ENCODE measurements around the gene ANTKMT.

ANTKMT gene

GRCh38 chr16:700684-701584 lies 20.0 kb upstream of the ANTKMT start:
- FAIRE-seq: no peak
- DNase-seq (ENCODE audit: insufficient read length, low spot score): no peak
- no peak for TF ChIP-seq POLR2A (IDR thresholded peaks at IDR 0.05; ENCODE audit: low read depth, low read length)

GRCh38 chr16:702341-702740 lies 18.6 kb upstream of the ANTKMT start:
- DNase-seq (ENCODE audit: insufficient read length, low spot score): no peak
- TF ChIP-seq POLR2A (IDR thresholded peaks at IDR 0.05; ENCODE audit: low read depth, low read length): no peak
- FAIRE-seq: no peak

GRCh38 chr16:703406-703805 lies 17.5 kb upstream of the ANTKMT start:
- no peak for TF ChIP-seq POLR2A (IDR thresholded peaks at IDR 0.05; ENCODE audit: low read depth, low read length)
- DNase-seq (ENCODE audit: insufficient read length, low spot score) (no peak), FAIRE-seq (no peak)

GRCh38 chr16:704047-704446 lies 16.9 kb upstream of the ANTKMT start:
- TF ChIP-seq POLR2A (IDR thresholded peaks at IDR 0.05; ENCODE audit: low read depth, low read length): no peak
- FAIRE-seq (no peak), DNase-seq (ENCODE audit: insufficient read length, low spot score) (no peak)

- DNase-seq (ENCODE audit: insufficient read length, low spot score) (no peak), FAIRE-seq (no peak)
- TF ChIP-seq POLR2A (IDR thresholded peaks at IDR 0.05; ENCODE audit: low read depth, low read length): no peak
Observed at GRCh38 chr16:704552-705380, 16.2 kb upstream of the ANTKMT start.

- peak; percentile 43; the same call in 1 of the 2 replicates for TF ChIP-seq POLR2A (IDR thresholded peaks at IDR 0.05; ENCODE audit: low read depth, low read length)
- DNase-seq (ENCODE audit: insufficient read length, low spot score): peak; percentile 88
- no peak for FAIRE-seq
Observed at GRCh38 chr16:705431-706188, 15.3 kb upstream of the ANTKMT start, which contains the start of gene FBXL16. TSS of gene FBXL16 (minus strand) at chr16:705801. CDS start at chr16:697405, 8,396 bp downstream.

- FAIRE-seq: no peak
- no peak for DNase-seq (ENCODE audit: insufficient read length, low spot score)
- no peak for TF ChIP-seq POLR2A (IDR thresholded peaks at IDR 0.05; ENCODE audit: low read depth, low read length)
Observed at GRCh38 chr16:706189-707061, 14.5 kb upstream of the ANTKMT start.

- TF ChIP-seq POLR2A (IDR thresholded peaks at IDR 0.05; ENCODE audit: low read depth, low read length): no peak
- FAIRE-seq: no peak
- DNase-seq (ENCODE audit: insufficient read length, low spot score): no peak
Observed at GRCh38 chr16:707062-707538, 13.8 kb upstream of the ANTKMT start.

GRCh38 chr16:708019-708418 lies 12.9 kb upstream of the ANTKMT start:
- no peak for TF ChIP-seq POLR2A (IDR thresholded peaks at IDR 0.05; ENCODE audit: low read depth, low read length)
- FAIRE-seq (no peak), DNase-seq (ENCODE audit: insufficient read length, low spot score) (no peak)

- no peak for FAIRE-seq
- no peak for DNase-seq (ENCODE audit: insufficient read length, low spot score)
- no peak for TF ChIP-seq POLR2A (IDR thresholded peaks at IDR 0.05; ENCODE audit: low read depth, low read length)
Observed at GRCh38 chr16:708959-709358, 12.0 kb upstream of the ANTKMT start.

GRCh38 chr16:709566-710499 lies 11.1 kb upstream of the ANTKMT start:
- DNase-seq (ENCODE audit: insufficient read length, low spot score) (peak; percentile 91), FAIRE-seq (no peak)
- no peak for TF ChIP-seq POLR2A (IDR thresholded peaks at IDR 0.05; ENCODE audit: low read depth, low read length)
